Stomach (tissue), 9 donors: ENCODE data around the gene CHCT1. TPM values are rescaled to one million over a fixed set of nuclear protein-coding genes. Genes with fewer than 3 reads are reported as not detected.

ENCODE experiments used
- DNase-seq, 2 donors: peaks; one replicate each; pipeline versions ENCODE4 v3.0.0 to v3.0.0-alpha.2; 2013 to 2019
- H3K27ac ChIP-seq, 5 donors: fragments of 200-600 bp in 4 of 5; sonication (generic) in 4 of 5; one replicate each; pipeline ENCODE4 v1.5.1; 2013 to 2019; ENCODE audit warnings: mild to moderate bottlenecking in 1 of 5, moderate library complexity in 1 of 5
- H3K27me3 ChIP-seq, 3 donors: fragments of 200-600 bp; sonication (generic); one replicate each; pipeline ENCODE4 v1.5.1; 2017 to 2019; ENCODE audit warnings: mixed run types in 1 of 3
- H3K36me3 ChIP-seq, 4 donors: fragments of 200-600 bp; sonication (generic); 1 replicate in 3 of 4; 2 replicates in 1 of 4; pipeline ENCODE4 v1.5.1; 2016 to 2019
- H3K4me1 ChIP-seq, 4 donors: fragments of 200-600 bp; sonication (generic); one replicate each; pipeline ENCODE4 v1.5.1; 2016 to 2019
- H3K4me3 ChIP-seq, 4 donors: fragments of 200-600 bp; sonication (generic) in 3 of 4; one replicate each; pipeline ENCODE4 v1.5.1; 2016 to 2019; ENCODE audit warnings: mild to moderate bottlenecking in 1 of 4
- H3K9me3 ChIP-seq, 4 donors: fragments of 200-600 bp; sonication (generic); one replicate each; pipeline ENCODE4 v1.5.1; 2016 to 2019
- CTCF ChIP-seq, 7 experiments: fragments of 450-650 bp in 4 of 7; fragments of 200-600 bp in 3 of 7; sonication (generic) in 3 of 7; IDR thresholded peaks; one replicate each; pipeline ENCODE4 v1.5.1; 2016 to 2019; ENCODE audit warnings: antibody characterized with exemption in 7 of 7, control low read depth in 2 of 7, mild to moderate bottlenecking in 1 of 7
- EP300 ChIP-seq: sonication (generic); formaldehyde crosslinking; IDR thresholded peaks from one replicate; pipeline ENCODE4 v1.6.1; 2017; ENCODE audit warnings: antibody characterized with exemption
- POLR2A ChIP-seq, 4 donors: fragments of 450-650 bp; IDR thresholded peaks; one replicate each; pipeline ENCODE4 v1.6.1; 2016; ENCODE audit warnings: antibody characterized with exemption in 4 of 4, control low read depth in 2 of 4, mild to moderate bottlenecking in 1 of 4, moderate library complexity in 1 of 4
- POLR2AphosphoS5 ChIP-seq, 3 donors: sonication (generic); formaldehyde crosslinking; IDR thresholded peaks; one replicate each; pipeline ENCODE4 v1.6.1; 2016; ENCODE audit warnings: antibody characterized with exemption in 3 of 3
- WGBS, 5 donors: extraction: QIAGEN DNeasy Blood & Tissue Kit in 3 of 5; methylation state at CpG; one replicate each; pipeline versions ENCODE4 v1.1.5 to v1.1.7; 2013 to 2018; 5-methylcytosine and 5-hydroxymethylcytosine counted together
- intact Hi-C: fragments of 100-400 bp; cut with DNase I; formaldehyde crosslinking; loops from one replicate; pipeline ENCODE4 v1.15.1; 2023; ENCODE audit warnings: low total_unique reads
- polyA plus RNA-seq, 3 donors: library from polyadenylated mRNA; stranded (reverse); fragments of 200-250 nt; gene quantifications; one replicate each; pipeline ENCODE4 v1.2.3, GENCODE V29; 2013
- total RNA-seq, 5 donors: library from RNA; depleted of rRNA; stranded (reverse); fragments of >200 nt; gene quantifications; one replicate each; pipeline versions ENCODE4 v1.1.0 to v1.2.3, GENCODE V29; 2014 to 2016
- donor health status: healthy with polysubstance abuse.
- donor health status: Bipolar disorder and iron deficiency.
- donor health status: healthy.

Gene CHCT1
- total and polyA plus RNA-seq, 8 donors = not detected

- intact Hi-C loops = no loop called here
- no peaks in the 10 kb centered on the region for H3K27me3 ChIP-seq
- H3K9me3 ChIP-seq = no peaks in the 10 kb centered on the region
- no peak overlapping the region for H3K27ac ChIP-seq
- TF ChIP-seq EP300 (no peak), POLR2AphosphoS5 (IDR thresholded peaks at IDR 0.05) (no peak), POLR2A (IDR thresholded peaks at IDR 0.05) (no peak), CTCF (IDR thresholded peaks at IDR 0.05) (no peak)
- H3K4me1 ChIP-seq = no peaks in the 10 kb centered on the region
- H3K4me3 ChIP-seq = no peak overlapping the region
- H3K36me3 ChIP-seq = peaks cover 36 to 98% (median 96%) of the 10 kb centered on the region in 4 donors
- DNase-seq = no peak
Measured at GRCh38 chr17:60451965-60452364, 29.7 kb downstream of the CHCT1 start.

GRCh38 chr17:60455378-60455777 is 33.1 kb downstream of the CHCT1 start:
- peaks cover 60 to 97% (median 96%) of the 10 kb centered on the region in 4 donors for H3K36me3 ChIP-seq
- no peak for DNase-seq
- H3K4me3 ChIP-seq = no peak overlapping the region
- 81 to 95% (median 91%) methylated on average over 4 of the region's 4 CpGs for WGBS, 5 donors
- intact Hi-C loops = no loop called here
- no peaks in the 10 kb centered on the region for H3K27me3 ChIP-seq
- no peak overlapping the region for H3K27ac ChIP-seq
- no peaks in the 10 kb centered on the region for H3K9me3 ChIP-seq
- TF ChIP-seq POLR2A (IDR thresholded peaks at IDR 0.05) = no peak
- H3K4me1 ChIP-seq = no peaks in the 10 kb centered on the region

- no peak overlapping the region for H3K27ac ChIP-seq
- no peak for DNase-seq
- intact Hi-C loops = no loop called here
- WGBS, 5 donors = 95 to 100% (median 98%) methylated on average over 2 of the region's 2 CpGs
- H3K27me3 ChIP-seq = no peaks in the 10 kb centered on the region
- no peaks in the 10 kb centered on the region for H3K4me1 ChIP-seq
- peaks cover 59 to 97% (median 95%) of the 10 kb centered on the region in 4 donors for H3K36me3 ChIP-seq
- H3K4me3 ChIP-seq = no peak overlapping the region
- TF ChIP-seq CTCF (IDR thresholded peaks at IDR 0.05) (no peak), POLR2A (IDR thresholded peaks at IDR 0.05) (no peak), EP300 (no peak), POLR2AphosphoS5 (IDR thresholded peaks at IDR 0.05) (no peak)
- H3K9me3 ChIP-seq = no peaks in the 10 kb centered on the region
Measured at GRCh38 chr17:60457148-60457547, 34.9 kb downstream of the CHCT1 start.

- Histone ChIP-seq H3K4me3 (no peak overlapping the region), H3K9me3 (no peaks in the 10 kb centered on the region), H3K4me1 (peaks cover 0 to 9% (median 0%) of the 10 kb centered on the region in 4 donors), H3K27ac (no peak overlapping the region), H3K27me3 (no peaks in the 10 kb centered on the region), H3K36me3 (peaks cover 43 to 99% (median 96%) of the 10 kb centered on the region in 4 donors)
- 92 to 100% (median 97%) methylated on average over 1 of the region's 1 CpG for whole genome bisulfite sequencing, 5 donors
- no peak for DNase-seq
- intact Hi-C loops = no loop called here
- TF ChIP-seq EP300 (no peak), POLR2A (IDR thresholded peaks at IDR 0.05) (no peak), POLR2AphosphoS5 (IDR thresholded peaks at IDR 0.05) (no peak), CTCF (IDR thresholded peaks at IDR 0.05) (no peak)
Measured at GRCh38 chr17:60461584-60461983, 39.3 kb downstream of the CHCT1 start.

GRCh38 chr17:60463157-60463835 is 41.0 kb downstream of the CHCT1 start:
- Histone ChIP-seq H3K9me3 (no peaks in the 10 kb centered on the region), H3K36me3 (peaks cover 35 to 92% (median 79%) of the 10 kb centered on the region in 4 donors), H3K4me3 (no peak overlapping the region), H3K27me3 (no peaks in the 10 kb centered on the region), H3K27ac (no peak overlapping the region), H3K4me1 (peaks cover 0 to 14% (median 4%) of the 10 kb centered on the region in 4 donors)
- TF ChIP-seq POLR2A (IDR thresholded peaks at IDR 0.05) = no peak
- no peak for TF ChIP-seq CTCF (IDR thresholded peaks at IDR 0.05)
- TF ChIP-seq POLR2AphosphoS5 (IDR thresholded peaks at IDR 0.05) = no peak
- TF ChIP-seq EP300 = no peak
- 68 to 77% (median 74%) methylated on average over 4 of the region's 4 CpGs for WGBS, 5 donors
- intact Hi-C loops = no loop called here
- DNase-seq = no peak
